Mammary epithelial cell (primary cell): ENCODE measurements around the gene MAML2.

Experiments
- EZH2 ChIP-seq: IDR thresholded peaks from 2 replicates; pipeline ENCODE4 v1.6.1; 2012; ENCODE audit warnings: low read length, inconsistent platforms, borderline replicate concordance
- TF ChIP-seq, protein P1 (sequence below), 2 donors: IDR thresholded peaks in 1 of 2; conservative IDR thresholded peaks in 1 of 2; 2 replicates each; pipeline ENCODE4 v1.5.1; 2011 to 2012; ENCODE audit warnings: inconsistent platforms in 2 of 2, low read length in 2 of 2, mild to moderate bottlenecking in 2 of 2, control low read depth in 1 of 2, low read depth in 1 of 2; ENCODE audit not compliant: insufficient read depth in 1 of 2; ENCODE audit errors: extremely low read depth in 1 of 2

DNA sequence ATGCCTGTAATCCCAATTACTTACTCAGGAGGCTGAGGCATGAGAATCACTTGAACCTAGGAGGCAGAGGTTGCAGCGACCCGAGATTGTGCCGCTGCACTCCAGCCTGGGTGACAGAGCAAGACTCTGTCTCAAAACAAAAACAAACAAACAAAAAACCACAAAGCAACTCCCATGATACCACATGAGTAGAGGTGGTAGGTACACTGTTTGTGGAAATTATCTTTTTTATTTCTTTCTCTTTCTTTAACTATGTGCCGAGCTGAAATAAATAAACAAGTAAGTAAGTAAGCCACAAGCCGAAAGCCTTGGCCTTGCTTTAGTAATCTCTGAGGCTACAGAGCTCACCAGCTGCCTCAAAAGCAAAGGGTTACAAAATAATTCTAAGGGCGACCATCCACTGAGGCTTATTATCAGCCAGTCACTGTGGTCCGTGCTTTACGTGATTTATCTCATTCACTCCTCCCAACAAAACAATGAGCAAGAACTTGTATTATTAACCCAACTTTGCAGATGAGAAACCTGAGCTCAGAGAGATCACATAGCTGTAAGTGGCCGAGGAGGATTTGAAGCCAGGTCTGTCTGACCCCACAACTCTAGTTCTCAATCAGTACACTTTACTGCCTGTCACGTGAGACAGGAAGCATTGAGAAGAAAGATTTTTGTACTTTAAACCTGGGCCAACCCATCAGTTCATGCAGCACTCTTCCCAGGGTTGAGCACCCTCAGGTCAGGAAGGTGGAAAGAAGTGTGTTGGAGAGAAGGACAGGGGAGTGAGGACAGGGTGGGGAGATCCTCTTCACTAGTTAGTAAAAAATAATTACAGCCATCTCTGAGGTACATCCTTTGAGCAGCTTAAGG, 349.3 kb downstream of the MAML2 start:
- TF ChIP-seq, protein P1, sequence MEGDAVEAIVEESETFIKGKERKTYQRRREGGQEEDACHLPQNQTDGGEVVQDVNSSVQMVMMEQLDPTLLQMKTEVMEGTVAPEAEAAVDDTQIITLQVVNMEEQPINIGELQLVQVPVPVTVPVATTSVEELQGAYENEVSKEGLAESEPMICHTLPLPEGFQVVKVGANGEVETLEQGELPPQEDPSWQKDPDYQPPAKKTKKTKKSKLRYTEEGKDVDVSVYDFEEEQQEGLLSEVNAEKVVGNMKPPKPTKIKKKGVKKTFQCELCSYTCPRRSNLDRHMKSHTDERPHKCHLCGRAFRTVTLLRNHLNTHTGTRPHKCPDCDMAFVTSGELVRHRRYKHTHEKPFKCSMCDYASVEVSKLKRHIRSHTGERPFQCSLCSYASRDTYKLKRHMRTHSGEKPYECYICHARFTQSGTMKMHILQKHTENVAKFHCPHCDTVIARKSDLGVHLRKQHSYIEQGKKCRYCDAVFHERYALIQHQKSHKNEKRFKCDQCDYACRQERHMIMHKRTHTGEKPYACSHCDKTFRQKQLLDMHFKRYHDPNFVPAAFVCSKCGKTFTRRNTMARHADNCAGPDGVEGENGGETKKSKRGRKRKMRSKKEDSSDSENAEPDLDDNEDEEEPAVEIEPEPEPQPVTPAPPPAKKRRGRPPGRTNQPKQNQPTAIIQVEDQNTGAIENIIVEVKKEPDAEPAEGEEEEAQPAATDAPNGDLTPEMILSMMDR (conservative IDR thresholded peaks at IDR 0.05 in 1 of 2, IDR thresholded peaks at IDR 0.05 in 1 of 2; ENCODE audit: extremely low read depth in 1 of 2, insufficient read depth in 1 of 2, low read depth in 1 of 2, low read length in 2 of 2) = no peak
- no peak for TF ChIP-seq EZH2
